Tibial nerve (tissue), 3 donors: Measurements from ENCODE around the gene ZDHHC8.

Experiments used
- POLR2A ChIP-seq, 2 donors: fragments of 450-650 bp; IDR thresholded peaks; one replicate each; pipeline ENCODE4 v1.6.1; 2017; ENCODE audit warnings: antibody characterized with exemption in 2 of 2, mild to moderate bottlenecking in 2 of 2, moderate library complexity in 2 of 2
- TF ChIP-seq, protein P1 (sequence below), 5 experiments: fragments of 200-600 bp in 3 of 5; fragments of 450-650 bp in 2 of 5; sonication (generic) in 3 of 5; IDR thresholded peaks; one replicate each; pipeline ENCODE4 v1.5.1; 2016 to 2019; ENCODE audit warnings: antibody characterized with exemption in 5 of 5, mild to moderate bottlenecking in 3 of 5, moderate library complexity in 2 of 5

DNA sequence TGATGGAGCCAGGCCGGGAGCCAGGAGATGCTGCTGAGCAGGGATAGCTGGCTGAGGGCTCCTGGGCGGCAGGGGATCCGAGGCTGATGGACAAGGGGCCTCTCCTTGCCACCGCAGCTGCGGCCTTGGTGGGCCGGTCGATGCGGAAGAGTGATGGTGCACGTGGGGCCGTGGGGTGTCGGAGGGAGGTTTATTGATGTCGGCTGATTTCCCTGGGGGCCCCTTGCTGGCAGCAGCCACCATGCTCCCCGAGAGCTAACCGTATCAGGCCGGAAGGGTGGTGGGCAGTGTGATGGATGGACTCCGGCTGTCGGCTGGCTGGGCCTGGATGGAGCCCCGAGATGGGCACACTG lies 50.3 kb downstream of the ZDHHC8 start:
- no peak for TF ChIP-seq POLR2A (IDR thresholded peaks at IDR 0.05)
- TF ChIP-seq, protein P1, sequence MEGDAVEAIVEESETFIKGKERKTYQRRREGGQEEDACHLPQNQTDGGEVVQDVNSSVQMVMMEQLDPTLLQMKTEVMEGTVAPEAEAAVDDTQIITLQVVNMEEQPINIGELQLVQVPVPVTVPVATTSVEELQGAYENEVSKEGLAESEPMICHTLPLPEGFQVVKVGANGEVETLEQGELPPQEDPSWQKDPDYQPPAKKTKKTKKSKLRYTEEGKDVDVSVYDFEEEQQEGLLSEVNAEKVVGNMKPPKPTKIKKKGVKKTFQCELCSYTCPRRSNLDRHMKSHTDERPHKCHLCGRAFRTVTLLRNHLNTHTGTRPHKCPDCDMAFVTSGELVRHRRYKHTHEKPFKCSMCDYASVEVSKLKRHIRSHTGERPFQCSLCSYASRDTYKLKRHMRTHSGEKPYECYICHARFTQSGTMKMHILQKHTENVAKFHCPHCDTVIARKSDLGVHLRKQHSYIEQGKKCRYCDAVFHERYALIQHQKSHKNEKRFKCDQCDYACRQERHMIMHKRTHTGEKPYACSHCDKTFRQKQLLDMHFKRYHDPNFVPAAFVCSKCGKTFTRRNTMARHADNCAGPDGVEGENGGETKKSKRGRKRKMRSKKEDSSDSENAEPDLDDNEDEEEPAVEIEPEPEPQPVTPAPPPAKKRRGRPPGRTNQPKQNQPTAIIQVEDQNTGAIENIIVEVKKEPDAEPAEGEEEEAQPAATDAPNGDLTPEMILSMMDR (IDR thresholded peaks at IDR 0.05) = no peak
